ENCODE measurements around the gene TGM6. TPM values are rescaled to one million over a fixed set of nuclear protein-coding genes. Genes with fewer than 3 reads are reported as not detected.

Gene TGM6
- total RNA-seq, 1 donor from 2014 or later, result not detected

DNA sequence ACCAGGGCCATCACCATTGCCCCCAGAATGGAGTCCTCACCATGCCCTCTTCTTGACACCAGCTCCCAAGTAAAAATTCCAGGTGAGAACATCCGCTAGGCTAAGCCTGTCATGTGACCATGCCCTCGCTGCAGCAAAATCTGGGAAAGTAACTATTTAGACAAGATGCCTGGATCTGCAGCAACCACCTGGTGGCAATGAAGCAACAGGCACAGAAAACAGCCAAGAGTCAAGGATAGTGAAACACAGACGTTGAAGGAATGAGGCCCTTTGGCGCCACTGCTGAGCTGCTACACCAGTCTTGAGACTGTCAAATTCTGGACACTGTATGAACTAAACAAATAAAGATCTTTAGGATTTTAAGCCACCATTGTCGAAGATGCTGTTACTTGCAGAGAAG lies 30.1 kb upstream of the TGM6 start:
- Mint-ChIP-seq H3K4me3 (no peak overlapping the region), H3K27me3 (ENCODE audit: low read depth) (peaks cover 1% of the 10 kb centered on the region), H3K9me3 (peaks cover 4% of the 10 kb centered on the region), H3K36me3 (ENCODE audit: low read depth) (no peaks in the 10 kb centered on the region), H3K27ac (ENCODE audit: unreplicated experiment) (no peak overlapping the region), H3K4me1 (peaks cover 8% of the 10 kb centered on the region)
- TF ChIP-seq, protein P1, sequence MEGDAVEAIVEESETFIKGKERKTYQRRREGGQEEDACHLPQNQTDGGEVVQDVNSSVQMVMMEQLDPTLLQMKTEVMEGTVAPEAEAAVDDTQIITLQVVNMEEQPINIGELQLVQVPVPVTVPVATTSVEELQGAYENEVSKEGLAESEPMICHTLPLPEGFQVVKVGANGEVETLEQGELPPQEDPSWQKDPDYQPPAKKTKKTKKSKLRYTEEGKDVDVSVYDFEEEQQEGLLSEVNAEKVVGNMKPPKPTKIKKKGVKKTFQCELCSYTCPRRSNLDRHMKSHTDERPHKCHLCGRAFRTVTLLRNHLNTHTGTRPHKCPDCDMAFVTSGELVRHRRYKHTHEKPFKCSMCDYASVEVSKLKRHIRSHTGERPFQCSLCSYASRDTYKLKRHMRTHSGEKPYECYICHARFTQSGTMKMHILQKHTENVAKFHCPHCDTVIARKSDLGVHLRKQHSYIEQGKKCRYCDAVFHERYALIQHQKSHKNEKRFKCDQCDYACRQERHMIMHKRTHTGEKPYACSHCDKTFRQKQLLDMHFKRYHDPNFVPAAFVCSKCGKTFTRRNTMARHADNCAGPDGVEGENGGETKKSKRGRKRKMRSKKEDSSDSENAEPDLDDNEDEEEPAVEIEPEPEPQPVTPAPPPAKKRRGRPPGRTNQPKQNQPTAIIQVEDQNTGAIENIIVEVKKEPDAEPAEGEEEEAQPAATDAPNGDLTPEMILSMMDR (conservative IDR thresholded peaks at IDR 0.05), result no peak
- DNase-seq (ENCODE audit: low read depth, low spot score), result no peak

DNA sequence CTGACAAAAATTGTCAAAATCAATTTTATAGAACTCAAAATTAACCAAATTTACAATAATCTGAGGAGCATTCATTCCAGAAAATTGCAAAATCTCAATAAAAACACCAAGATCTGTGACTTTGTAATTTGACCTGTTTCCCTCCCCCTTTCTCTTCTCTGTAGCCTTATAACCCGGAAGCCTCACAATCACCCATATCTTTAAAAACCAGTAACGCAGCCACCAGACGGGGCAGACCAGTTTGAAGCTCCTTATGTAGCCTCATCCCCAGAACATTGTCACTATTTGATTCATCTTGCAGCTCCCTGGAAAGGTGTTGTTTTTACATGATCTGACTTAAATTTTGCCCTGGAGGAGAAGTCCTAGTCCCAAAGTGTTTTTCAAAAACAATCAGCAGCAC lies 27.5 kb upstream of the TGM6 start:
- peaks cover 3% of the 10 kb centered on the region for H3K27me3 Mint-ChIP-seq (ENCODE audit: low read depth)
- TF ChIP-seq, protein P1 (conservative IDR thresholded peaks at IDR 0.05), result no peak
- H3K4me3 Mint-ChIP-seq, result no peak overlapping the region
- no peak overlapping the region for H3K27ac Mint-ChIP-seq (ENCODE audit: unreplicated experiment)
- H3K36me3 Mint-ChIP-seq (ENCODE audit: low read depth), result no peaks in the 10 kb centered on the region
- H3K4me1 Mint-ChIP-seq, result peaks cover 8% of the 10 kb centered on the region
- peaks cover 3% of the 10 kb centered on the region for H3K9me3 Mint-ChIP-seq
- DNase-seq (ENCODE audit: low read depth, low spot score), result no peak

DNA sequence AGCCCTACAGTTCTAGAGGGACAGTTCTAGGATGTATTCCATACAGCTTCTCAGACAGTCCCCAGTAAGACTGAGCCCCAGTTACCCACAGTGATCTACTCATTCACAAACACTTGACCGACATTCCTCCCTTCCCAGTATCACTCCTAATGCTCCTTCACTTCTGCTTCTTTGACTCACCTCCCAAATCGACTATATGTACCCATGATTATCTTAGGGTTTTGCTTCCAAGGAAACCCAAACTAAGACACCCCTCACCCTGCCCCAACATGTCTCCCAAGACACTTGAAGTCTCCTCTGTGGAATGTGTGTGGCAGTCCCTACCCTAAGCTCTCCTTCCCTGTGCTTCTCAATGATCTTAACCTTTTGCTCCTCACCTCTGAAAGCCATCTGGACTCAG lies 23.6 kb upstream of the TGM6 start:
- Mint-ChIP-seq H3K27ac (ENCODE audit: unreplicated experiment) (no peak overlapping the region), H3K27me3 (ENCODE audit: low read depth) (peaks cover 7% of the 10 kb centered on the region), H3K4me3 (no peak overlapping the region), H3K4me1 (peaks cover 2% of the 10 kb centered on the region), H3K9me3 (peaks cover 6% of the 10 kb centered on the region), H3K36me3 (ENCODE audit: low read depth) (peaks cover 3% of the 10 kb centered on the region)
- TF ChIP-seq, protein P1 (conservative IDR thresholded peaks at IDR 0.05), result no peak
- no peak for DNase-seq (ENCODE audit: low read depth, low spot score)

DNA sequence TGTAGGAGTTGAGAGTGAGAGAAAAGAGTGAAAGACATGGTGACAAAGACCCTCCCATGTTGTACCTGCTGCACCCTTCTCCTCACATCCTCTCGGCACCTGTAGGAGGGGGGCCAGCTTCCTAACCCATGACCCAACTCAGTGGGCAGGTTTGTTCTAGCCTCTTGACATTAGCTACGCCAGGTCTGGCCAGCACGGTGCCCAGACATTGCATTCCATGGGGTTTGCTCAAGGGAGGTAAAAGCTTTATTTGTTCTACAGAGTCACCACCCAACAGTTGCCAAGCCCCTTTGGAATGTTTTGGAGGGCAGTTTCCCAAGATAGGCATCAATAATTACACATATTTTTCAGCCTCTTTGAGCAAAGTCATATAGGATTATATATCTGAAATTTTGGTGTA lies 22.7 kb upstream of the TGM6 start:
- TF ChIP-seq, protein P1 (conservative IDR thresholded peaks at IDR 0.05), result no peak
- Mint-ChIP-seq H3K4me1 (no peaks in the 10 kb centered on the region), H3K36me3 (ENCODE audit: low read depth) (peaks cover 3% of the 10 kb centered on the region), H3K27me3 (ENCODE audit: low read depth) (peaks cover 7% of the 10 kb centered on the region), H3K9me3 (peaks cover 6% of the 10 kb centered on the region), H3K27ac (ENCODE audit: unreplicated experiment) (no peak overlapping the region), H3K4me3 (no peak overlapping the region)
- no peak for DNase-seq (ENCODE audit: low read depth, low spot score)

DNA sequence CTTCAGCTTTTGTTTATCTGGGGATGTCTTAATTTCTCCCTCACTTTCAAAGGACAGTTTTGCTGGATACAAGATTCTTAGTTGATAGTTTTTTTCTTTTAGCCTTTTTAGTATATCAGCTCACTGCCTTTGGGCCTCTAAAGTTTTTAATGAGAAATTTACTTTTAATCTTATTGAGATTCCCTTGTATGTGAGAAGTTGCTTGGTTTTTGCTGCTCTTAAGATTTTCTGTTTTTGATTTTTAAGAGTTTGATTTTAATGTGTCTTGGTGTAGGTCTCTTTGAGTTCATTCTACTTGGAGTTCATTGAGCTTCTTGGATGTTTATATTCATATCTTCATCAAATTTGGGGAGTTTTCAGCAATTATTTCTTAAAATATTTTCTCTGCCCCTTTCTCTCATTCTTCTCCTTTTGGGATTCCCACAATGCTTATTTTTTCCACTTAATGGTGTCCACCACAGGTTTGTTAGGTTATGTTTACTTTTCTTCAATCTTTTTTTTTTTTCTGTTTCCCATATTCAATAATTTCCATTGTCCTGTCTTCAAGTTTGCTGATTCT lies 19.6 kb upstream of the TGM6 start:
- H3K27ac Mint-ChIP-seq (ENCODE audit: unreplicated experiment), result no peak overlapping the region
- no peaks in the 10 kb centered on the region for H3K4me1 Mint-ChIP-seq
- H3K9me3 Mint-ChIP-seq, result peaks cover 6% of the 10 kb centered on the region
- peaks cover 3% of the 10 kb centered on the region for H3K36me3 Mint-ChIP-seq (ENCODE audit: low read depth)
- H3K27me3 Mint-ChIP-seq (ENCODE audit: low read depth), result peaks cover 9% of the 10 kb centered on the region
- H3K4me3 Mint-ChIP-seq, result no peak overlapping the region
- no peak for DNase-seq (ENCODE audit: low read depth, low spot score)
- TF ChIP-seq, protein P1 (conservative IDR thresholded peaks at IDR 0.05), result no peak

All from neural crest cell (in vitro differentiated cells).